Lower lobe of right lung (tissue), 2 donors: ENCODE measurements around the gene RAPGEF4. TPM values are rescaled to one million over a fixed set of nuclear protein-coding genes. Genes with fewer than 3 reads are reported as not detected.

Source experiments
- ATAC-seq, 2 donors: fragments of 200-7000 bp; cut with Tn5 transposase; one replicate each; pipeline ENCODE4 v1.9.1; 2020 to 2022; ENCODE audit warnings: mild to moderate bottlenecking in 2 of 2, moderate library complexity in 2 of 2
- DNase-seq: peaks from one replicate; pipeline ENCODE4 v3.0.0-alpha.2; 2020
- H3K27ac ChIP-seq: fragments of 200-600 bp; one replicate; pipeline ENCODE4 v1.8.0; 2022
- H3K27me3 ChIP-seq: fragments of 200-600 bp; one replicate; pipeline ENCODE4 v1.8.0; 2022; ENCODE audit warnings: low read depth
- H3K36me3 ChIP-seq: fragments of 200-600 bp; one replicate; pipeline ENCODE4 v1.8.0; 2022; ENCODE audit warnings: mild to moderate bottlenecking
- H3K4me1 ChIP-seq: fragments of 200-600 bp; one replicate; pipeline ENCODE4 v1.8.0; 2022
- H3K4me3 ChIP-seq: fragments of 200-600 bp; one replicate; pipeline ENCODE4 v1.8.0; 2022; ENCODE audit warnings: mild to moderate bottlenecking
- H3K9me3 ChIP-seq: fragments of 200-600 bp; one replicate; pipeline ENCODE4 v1.8.0; 2022
- CTCF ChIP-seq: fragments of 200-600 bp; IDR thresholded peaks from one replicate; pipeline ENCODE4 v1.8.0; 2022; ENCODE audit warnings: antibody characterized with exemption, mild to moderate bottlenecking
- intact Hi-C: fragments of 100-400 bp; cut with DNase I; formaldehyde crosslinking; loops from one replicate; pipeline ENCODE4 v1.11.0; 2022
- total RNA-seq: library from RNA; stranded (reverse); fragmentation: NEBNext Ultra II Directional; extraction: Animal tissue kit (Norgen Biotek cat#: 25700); gene quantifications from one replicate; pipeline ENCODE4 v1.2.1, GENCODE V29; 2021
- donor health status: DM: no; HTN: yes; CAD: no; lungs with severe emphysema.

The RAPGEF4 gene
- total RNA-seq, 1 donor from 2014 or later, result 14.6 TPM

GRCh38 chr2:172826522-172826921, 90.9 kb downstream of the RAPGEF4 start:
- Histone ChIP-seq H3K9me3 (no peaks in the 10 kb centered on the region), H3K4me3 (no peak overlapping the region), H3K4me1 (no peaks in the 10 kb centered on the region), H3K27me3 (no peaks in the 10 kb centered on the region), H3K27ac (no peak overlapping the region), H3K36me3 (no peaks in the 10 kb centered on the region)
- intact Hi-C loops, result no loop called here
- ATAC-seq (no peak), DNase-seq (no peak)
- no peak for TF ChIP-seq CTCF

GRCh38 chr2:172829229-172829628, 93.6 kb downstream of the RAPGEF4 start:
- Histone ChIP-seq H3K36me3 (no peaks in the 10 kb centered on the region), H3K27ac (no peak overlapping the region), H3K4me1 (no peaks in the 10 kb centered on the region), H3K4me3 (no peak overlapping the region), H3K27me3 (no peaks in the 10 kb centered on the region), H3K9me3 (no peaks in the 10 kb centered on the region)
- intact Hi-C loops, result no loop called here
- ATAC-seq (no peak), DNase-seq (no peak)
- no peak for TF ChIP-seq CTCF

- no peak overlapping the region for H3K4me3 ChIP-seq
- H3K36me3 ChIP-seq, result no peaks in the 10 kb centered on the region
- no peak for TF ChIP-seq CTCF
- ATAC-seq (no peak), DNase-seq (no peak)
- intact Hi-C loops, result no loop called here
- H3K27me3 ChIP-seq, result no peaks in the 10 kb centered on the region
- H3K27ac ChIP-seq, result no peak overlapping the region
- no peaks in the 10 kb centered on the region for H3K9me3 ChIP-seq
- no peaks in the 10 kb centered on the region for H3K4me1 ChIP-seq
Observed at GRCh38 chr2:172830482-172830881, 94.8 kb downstream of the RAPGEF4 start.

GRCh38 chr2:172833898-172834297, 98.3 kb downstream of the RAPGEF4 start:
- Histone ChIP-seq H3K27me3 (no peaks in the 10 kb centered on the region), H3K4me3 (no peak overlapping the region), H3K4me1 (no peaks in the 10 kb centered on the region), H3K9me3 (no peaks in the 10 kb centered on the region), H3K36me3 (no peaks in the 10 kb centered on the region), H3K27ac (no peak overlapping the region)
- intact Hi-C loops, result no loop called here
- DNase-seq, result no peak
- no peak for TF ChIP-seq CTCF
- ATAC-seq, result no peak

GRCh38 chr2:172834881-172835280, 99.2 kb downstream of the RAPGEF4 start:
- H3K27ac ChIP-seq, result no peak overlapping the region
- H3K27me3 ChIP-seq, result no peaks in the 10 kb centered on the region
- ATAC-seq (no peak), DNase-seq (no peak)
- intact Hi-C loops, result no loop called here
- H3K36me3 ChIP-seq, result no peaks in the 10 kb centered on the region
- TF ChIP-seq CTCF, result no peak
- no peaks in the 10 kb centered on the region for H3K4me1 ChIP-seq
- no peak overlapping the region for H3K4me3 ChIP-seq
- no peaks in the 10 kb centered on the region for H3K9me3 ChIP-seq

- H3K36me3 ChIP-seq, result no peaks in the 10 kb centered on the region
- TF ChIP-seq CTCF, result no peak
- H3K27ac ChIP-seq, result peak overlapping the region; percentile 38
- no peaks in the 10 kb centered on the region for H3K9me3 ChIP-seq
- ATAC-seq (peak; percentile 49 to 79), DNase-seq (no peak)
- H3K4me1 ChIP-seq, result no peaks in the 10 kb centered on the region
- H3K27me3 ChIP-seq, result no peaks in the 10 kb centered on the region
- H3K4me3 ChIP-seq, result no peak overlapping the region
- intact Hi-C loops, result no loop called here
Observed at GRCh38 chr2:172836347-172836821, 100.7 kb downstream of the RAPGEF4 start.
